Large intestine (tissue), 3 donors: Measurements from ENCODE around the gene GLRA3. TPM values are rescaled to one million over a fixed set of nuclear protein-coding genes. Genes with fewer than 3 reads are reported as not detected.
A peak's percentile ranks its signal among the peaks of the same experiment; 100 is the strongest.
"Not testable (repeated sequence)": the region's sequence is repeated elsewhere in the genome, so short reads cannot be mapped to it uniquely, and the experiment has no call there.

Experiments used
- DNase-seq, 2 donors: peaks; one replicate each; pipeline versions ENCODE4 v3.0.0 to v3.0.0-alpha.2; 2013
- H3K27ac ChIP-seq: one replicate; pipeline ENCODE4 v1.5.1; 2013; ENCODE audit warnings: low read length
- H3K27me3 ChIP-seq: 2 replicates; pipeline ENCODE4 v1.6.1; 2013; ENCODE audit warnings: low read length; ENCODE audit not compliant: control insufficient read depth, insufficient read depth
- H3K36me3 ChIP-seq: 2 replicates; pipeline ENCODE4 v1.6.1; 2013; ENCODE audit warnings: low read length; ENCODE audit not compliant: control insufficient read depth, insufficient read depth
- H3K4me1 ChIP-seq: one replicate; pipeline ENCODE4 v1.6.1; 2013; ENCODE audit warnings: low read length; ENCODE audit not compliant: control insufficient read depth, insufficient read depth
- H3K4me3 ChIP-seq: one replicate; pipeline ENCODE4 v1.5.1; 2013; ENCODE audit warnings: low read length
- H3K9me3 ChIP-seq: one replicate; pipeline ENCODE4 v1.6.1; 2013; ENCODE audit warnings: mild to moderate bottlenecking, low read depth, low read length, moderate library complexity; ENCODE audit not compliant: control insufficient read depth
- WGBS: methylation state at CpG from one replicate; pipeline ENCODE4 v1.1.5; 2013; ENCODE audit warnings: low lambda C conversion rate; ENCODE audit not compliant: insufficient coverage; 5-methylcytosine and 5-hydroxymethylcytosine counted together
- polyA plus RNA-seq: library from polyadenylated mRNA; unstranded; fragments of 120-200 nt; gene quantifications from one replicate; pipeline ENCODE4 v1.2.1, GENCODE V29; 2013

Gene GLRA3
- polyA plus RNA-seq, 1 donor, result 1.0 TPM

DNA sequence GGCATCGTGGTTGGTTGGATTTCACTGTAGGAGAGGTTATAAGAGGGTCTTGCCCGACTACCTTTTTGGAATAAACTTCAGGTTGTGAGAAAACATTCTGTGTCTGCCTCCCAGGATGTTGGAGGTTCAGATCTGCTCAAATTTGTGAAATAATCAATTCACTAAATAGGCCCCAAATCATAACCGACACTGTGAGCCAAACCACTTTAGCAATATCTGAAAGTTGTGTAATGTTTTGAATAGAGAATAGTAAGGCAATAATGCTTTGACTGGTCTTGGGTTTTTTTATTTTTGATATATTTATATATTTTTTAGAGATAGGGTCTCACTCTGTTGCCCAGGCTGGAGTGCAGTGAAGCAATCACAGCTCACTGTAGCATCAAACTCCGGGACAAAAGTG lies 131.2 kb downstream of the GLRA3 start:
- no peaks in the 10 kb centered on the region for H3K36me3 ChIP-seq
- no peak overlapping the region for H3K27ac ChIP-seq
- DNase-seq, result no peak
- no peak overlapping the region for H3K4me3 ChIP-seq
- 82% methylated on average over 2 of the region's 4 CpGs for WGBS
- no peaks in the 10 kb centered on the region for H3K4me1 ChIP-seq
- no peaks in the 10 kb centered on the region for H3K27me3 ChIP-seq
- no peaks in the 10 kb centered on the region for H3K9me3 ChIP-seq

DNA sequence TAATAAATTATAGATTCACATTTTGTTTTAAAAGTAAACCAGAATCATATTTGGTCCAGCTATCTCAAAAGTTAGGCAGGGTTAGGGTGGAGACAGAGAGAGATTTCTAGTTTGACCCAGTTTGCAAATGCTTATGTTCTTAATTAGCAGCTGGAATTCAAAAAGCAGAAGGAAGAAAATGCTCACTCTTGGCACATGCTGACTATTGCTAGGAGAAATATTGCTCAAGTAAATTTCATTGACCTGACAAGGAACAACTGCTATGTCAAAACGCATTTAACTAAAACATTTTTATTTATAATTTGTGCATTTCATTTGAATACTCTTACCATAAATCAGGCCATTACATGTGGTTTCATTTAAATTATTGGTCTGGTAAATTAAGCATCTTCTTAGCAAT lies 131.8 kb downstream of the GLRA3 start:
- no peak overlapping the region for H3K4me3 ChIP-seq
- WGBS, result 100% methylated on average over 1 of the region's 1 CpG
- DNase-seq, result no peak
- H3K36me3 ChIP-seq, result no peaks in the 10 kb centered on the region
- H3K27ac ChIP-seq, result no peak overlapping the region
- no peaks in the 10 kb centered on the region for H3K27me3 ChIP-seq
- H3K9me3 ChIP-seq, result no peaks in the 10 kb centered on the region
- H3K4me1 ChIP-seq, result no peaks in the 10 kb centered on the region

DNA sequence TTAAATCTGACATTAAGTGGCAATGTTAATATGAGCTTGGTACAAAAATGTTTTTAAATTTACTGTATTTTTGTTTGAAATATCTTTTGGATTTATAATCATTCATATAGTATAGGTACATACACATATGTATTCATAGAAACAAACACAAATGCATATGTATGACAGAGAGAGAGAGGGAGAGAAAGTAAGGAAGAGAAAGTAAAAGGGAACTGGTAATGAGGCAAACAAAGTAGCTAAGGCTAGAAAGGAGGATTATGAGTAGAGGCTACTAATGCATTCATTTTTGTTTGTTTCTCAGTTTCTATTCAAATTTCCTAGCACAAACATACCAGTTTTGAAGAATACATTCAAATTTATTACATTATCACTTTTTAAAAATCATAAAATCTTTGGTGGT lies 132.4 kb downstream of the GLRA3 start:
- Histone ChIP-seq H3K9me3 (peaks cover 3% of the 10 kb centered on the region), H3K27me3 (no peaks in the 10 kb centered on the region), H3K27ac (no peak overlapping the region)

DNA sequence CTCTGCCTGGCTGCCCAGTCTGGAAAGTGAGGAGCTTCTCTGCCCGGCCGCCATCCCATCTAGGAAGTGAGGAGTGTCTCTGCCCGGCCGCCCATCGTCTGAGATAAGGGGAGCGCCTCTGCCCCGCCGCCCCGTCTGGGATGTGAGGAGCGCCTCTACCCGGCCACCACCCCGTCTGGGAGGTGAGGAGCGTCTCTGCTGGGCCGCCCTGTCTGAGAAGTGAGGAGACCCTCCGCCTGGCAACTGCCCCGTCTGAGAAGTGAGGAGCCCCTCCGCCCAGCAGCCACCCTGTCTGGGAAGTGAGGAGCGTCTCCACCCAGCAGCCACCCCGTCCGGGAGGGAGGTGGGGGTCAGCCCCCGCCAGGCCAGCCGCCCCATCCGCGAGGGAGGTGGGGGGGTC lies 137.2 kb downstream of the GLRA3 start:
- not testable (repeated sequence) for H3K36me3 ChIP-seq, H3K4me3 ChIP-seq, H3K27me3 ChIP-seq, H3K4me1 ChIP-seq, DNase-seq, H3K27ac ChIP-seq
- no CpG with 5 or more reads among the region's 24 CpGs for WGBS
- peaks cover 14% of the 10 kb centered on the region for H3K9me3 ChIP-seq

More for the DNA sequence above, 132.4 kb downstream of the GLRA3 start:
- Histone ChIP-seq H3K4me1 (no peaks in the 10 kb centered on the region), H3K36me3 (no peaks in the 10 kb centered on the region), H3K4me3 (no peak overlapping the region)
- no peak for DNase-seq

DNA sequence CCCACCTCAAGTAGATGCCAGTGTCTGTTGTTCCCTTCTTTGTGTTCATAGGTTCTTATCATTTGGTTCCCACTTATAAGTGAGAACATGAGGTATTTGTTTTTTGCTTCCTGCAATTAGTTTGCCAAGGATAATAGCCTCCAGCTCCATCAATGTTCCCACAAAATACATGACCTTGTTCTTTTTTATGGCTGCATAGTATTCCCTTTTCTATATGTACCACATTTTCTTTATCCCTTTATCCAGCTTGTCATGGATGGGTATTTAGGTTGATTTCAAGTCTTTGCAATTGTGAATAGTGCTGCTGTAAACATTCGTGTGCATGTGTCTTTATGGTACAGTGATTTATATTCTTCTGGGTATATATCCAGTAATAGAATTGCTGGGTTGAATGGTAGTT lies 138.4 kb downstream of the GLRA3 start:
- Histone ChIP-seq H3K9me3 (peaks cover 14% of the 10 kb centered on the region), H3K4me1 (no peaks in the 10 kb centered on the region), H3K27me3 (no peaks in the 10 kb centered on the region), H3K4me3 (no peak overlapping the region), H3K36me3 (no peaks in the 10 kb centered on the region), H3K27ac (no peak overlapping the region)
- DNase-seq, result no peak
- no CpG with 5 or more reads among the region's 1 CpG for WGBS

DNA sequence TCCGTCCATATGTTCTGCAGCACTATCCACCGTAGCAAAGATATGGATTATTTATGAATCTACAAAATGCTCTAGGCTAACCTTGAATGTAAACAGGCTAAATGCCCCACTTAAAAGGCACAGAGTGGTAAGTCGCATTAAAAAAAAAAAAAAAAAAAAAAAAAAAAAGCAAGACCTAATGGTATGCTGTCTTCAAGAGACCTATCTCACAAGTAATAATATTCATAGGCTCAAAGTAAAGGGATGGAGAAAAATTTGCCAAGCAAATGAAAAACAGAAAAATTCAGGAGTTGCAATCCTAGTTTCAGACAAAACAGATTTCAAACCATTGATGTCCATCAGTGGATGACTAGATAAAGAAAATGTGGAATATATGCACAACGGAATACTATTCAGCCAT lies 139.4 kb downstream of the GLRA3 start:
- Histone ChIP-seq H3K4me3 (no peak overlapping the region), H3K36me3 (no peaks in the 10 kb centered on the region), H3K9me3 (peaks cover 14% of the 10 kb centered on the region), H3K27ac (no peak overlapping the region), H3K4me1 (no peaks in the 10 kb centered on the region), H3K27me3 (no peaks in the 10 kb centered on the region)
- no peak for DNase-seq
- 0% methylated on average over 1 of the region's 4 CpGs for WGBS

DNA sequence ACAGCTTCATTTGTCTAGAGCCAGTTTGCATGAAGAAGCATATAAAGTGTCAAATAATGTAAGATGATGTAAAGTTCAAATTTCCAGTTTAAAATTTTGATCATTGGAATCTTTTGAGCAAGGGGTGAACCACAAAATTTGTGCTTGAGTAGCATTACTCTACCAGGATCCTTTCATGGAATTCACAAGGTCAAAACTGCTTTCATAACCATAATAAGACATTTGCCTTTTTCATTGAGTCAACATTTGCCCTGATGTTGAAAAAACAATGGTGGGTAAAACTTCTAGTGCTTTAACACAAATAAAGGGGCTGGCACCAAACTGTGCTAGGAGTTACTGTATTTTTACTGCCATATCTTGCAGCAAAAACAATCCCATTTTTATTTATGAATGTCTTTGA lies 142.2 kb downstream of the GLRA3 start:
- no peaks in the 10 kb centered on the region for H3K36me3 ChIP-seq
- H3K27me3 ChIP-seq, result no peaks in the 10 kb centered on the region
- H3K4me1 ChIP-seq, result no peaks in the 10 kb centered on the region
- H3K27ac ChIP-seq, result no peak overlapping the region
- no peak for DNase-seq
- H3K9me3 ChIP-seq, result peaks cover 12% of the 10 kb centered on the region
- no peak overlapping the region for H3K4me3 ChIP-seq

DNA sequence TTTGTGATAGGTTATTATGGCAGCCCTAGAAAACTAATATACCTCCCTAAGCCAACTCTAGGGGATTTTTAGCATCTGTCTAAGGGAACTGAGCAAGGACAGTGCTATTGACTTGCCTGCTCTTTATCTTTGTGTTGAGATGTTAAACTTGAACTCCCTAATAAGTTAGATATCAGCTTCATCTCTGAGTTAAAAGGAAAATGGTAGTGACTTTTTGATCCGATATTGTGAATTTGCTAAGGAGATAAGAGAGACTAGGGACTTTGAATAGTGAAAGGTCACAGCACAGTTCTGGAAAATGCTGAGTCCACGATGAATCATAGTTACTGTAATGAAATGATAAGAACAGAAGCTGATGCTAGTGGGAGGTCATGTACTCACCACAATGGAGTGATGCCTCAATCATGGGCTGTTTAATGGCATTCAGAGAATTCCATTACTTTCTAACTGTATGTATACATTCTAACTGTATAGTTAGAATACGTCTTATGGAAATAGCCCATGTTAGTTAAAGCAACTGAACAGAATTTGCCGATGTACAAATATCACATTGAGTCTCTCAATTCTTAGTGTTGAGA lies 147.2 kb downstream of the GLRA3 start:
- no peak overlapping the region for H3K4me3 ChIP-seq
- peak overlapping the region; percentile 25 for H3K27ac ChIP-seq
- peak; percentile 19 to 66 for DNase-seq
- no peaks in the 10 kb centered on the region for H3K4me1 ChIP-seq
- H3K36me3 ChIP-seq, result no peaks in the 10 kb centered on the region
- no peaks in the 10 kb centered on the region for H3K9me3 ChIP-seq
- 21% methylated on average over 2 of the region's 4 CpGs for WGBS
- H3K27me3 ChIP-seq, result no peaks in the 10 kb centered on the region

DNA sequence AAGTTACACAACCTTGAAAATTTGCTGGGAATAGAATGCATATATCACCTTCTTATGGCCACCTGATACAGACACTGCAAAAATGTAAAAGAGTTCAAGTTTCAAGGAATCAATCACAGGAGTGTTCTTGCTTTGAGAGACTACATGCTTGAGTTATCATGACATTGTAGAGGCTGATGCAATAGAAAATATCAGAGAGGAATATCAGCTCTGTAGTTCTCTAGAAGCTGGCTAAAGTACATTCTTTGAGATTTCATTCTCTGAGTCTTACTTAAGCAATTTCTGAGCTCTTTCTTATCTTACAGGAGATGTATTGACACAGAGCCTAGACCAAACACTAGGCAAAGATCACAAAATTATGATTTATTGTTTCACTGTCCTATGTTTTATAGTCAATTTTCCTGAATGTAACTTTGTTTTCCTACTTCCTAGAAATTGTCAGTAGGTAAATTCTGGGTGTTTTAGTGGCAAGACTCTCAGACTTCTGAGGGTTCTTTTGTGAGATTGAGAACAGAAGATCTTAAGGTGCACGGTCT lies 154.7 kb downstream of the GLRA3 start:
- peak overlapping the region; percentile 76 for H3K27ac ChIP-seq
- H3K4me3 ChIP-seq, result no peak overlapping the region
- WGBS, result no CpG with 5 or more reads among the region's 1 CpG
- H3K9me3 ChIP-seq, result no peaks in the 10 kb centered on the region
- peak; percentile 35 to 67 for DNase-seq
- peaks cover 6% of the 10 kb centered on the region for H3K4me1 ChIP-seq
- no peaks in the 10 kb centered on the region for H3K36me3 ChIP-seq
- H3K27me3 ChIP-seq, result no peaks in the 10 kb centered on the region

DNA sequence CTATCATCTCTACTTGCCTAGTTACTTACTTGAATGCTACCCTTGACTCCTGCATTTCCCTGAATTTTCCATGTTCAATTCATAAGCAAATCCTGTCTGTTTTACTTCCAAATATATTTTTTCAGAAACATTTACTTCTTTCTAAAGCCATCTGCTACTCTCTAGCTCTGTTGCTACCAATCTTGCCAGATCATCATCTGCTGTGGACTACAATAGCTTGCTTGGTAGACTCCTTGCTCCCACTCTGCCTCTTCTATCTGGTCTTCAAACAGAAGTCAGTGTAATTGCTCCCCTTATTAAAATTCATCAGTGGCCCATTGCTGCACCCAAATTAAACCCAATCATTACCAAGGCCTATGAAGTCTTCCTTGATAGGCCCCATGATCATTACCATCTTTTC lies 155.2 kb downstream of the GLRA3 start:
- DNase-seq, result no peak
- Histone ChIP-seq H3K36me3 (no peaks in the 10 kb centered on the region), H3K27me3 (no peaks in the 10 kb centered on the region), H3K4me1 (peaks cover 10% of the 10 kb centered on the region), H3K9me3 (no peaks in the 10 kb centered on the region), H3K4me3 (no peak overlapping the region), H3K27ac (peak overlapping the region; percentile 76)

DNA sequence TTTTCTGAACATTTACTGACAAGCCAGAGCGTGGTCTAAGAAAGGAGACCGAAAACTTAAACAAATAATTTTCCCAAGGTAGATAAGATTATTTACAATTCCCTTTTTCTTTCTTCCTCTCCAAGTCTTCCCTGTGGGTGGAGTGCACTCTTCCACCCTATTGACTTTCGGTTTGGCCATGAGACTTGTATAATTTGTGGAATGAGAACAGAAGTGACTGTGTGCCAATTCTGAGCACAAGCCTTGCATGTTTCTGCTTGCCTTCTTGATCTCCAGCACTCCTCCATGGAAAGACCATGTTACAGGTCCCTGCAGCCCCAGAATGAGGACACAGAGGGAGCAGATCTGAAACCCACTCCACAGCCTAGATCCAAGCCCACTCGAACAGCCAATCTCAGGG lies 156.8 kb downstream of the GLRA3 start:
- Histone ChIP-seq H3K36me3 (no peaks in the 10 kb centered on the region), H3K27ac (no peak overlapping the region), H3K4me1 (peaks cover 12% of the 10 kb centered on the region), H3K27me3 (no peaks in the 10 kb centered on the region), H3K9me3 (no peaks in the 10 kb centered on the region), H3K4me3 (no peak overlapping the region)
- 50% methylated on average over 2 of the region's 4 CpGs for WGBS
- DNase-seq, result no peak
